Activated T-cell treated with anti-CD3 and anti-CD28 coated beads, Interleukin-2, amount 50 U/mL, for 1 hour (primary cell): ENCODE measurements around the gene TEX22.

ENCODE experiments used
- DNase-seq: peaks from one replicate; pipeline ENCODE4 v3.0.0-alpha.2; 2020

The TEX22 gene

DNA sequence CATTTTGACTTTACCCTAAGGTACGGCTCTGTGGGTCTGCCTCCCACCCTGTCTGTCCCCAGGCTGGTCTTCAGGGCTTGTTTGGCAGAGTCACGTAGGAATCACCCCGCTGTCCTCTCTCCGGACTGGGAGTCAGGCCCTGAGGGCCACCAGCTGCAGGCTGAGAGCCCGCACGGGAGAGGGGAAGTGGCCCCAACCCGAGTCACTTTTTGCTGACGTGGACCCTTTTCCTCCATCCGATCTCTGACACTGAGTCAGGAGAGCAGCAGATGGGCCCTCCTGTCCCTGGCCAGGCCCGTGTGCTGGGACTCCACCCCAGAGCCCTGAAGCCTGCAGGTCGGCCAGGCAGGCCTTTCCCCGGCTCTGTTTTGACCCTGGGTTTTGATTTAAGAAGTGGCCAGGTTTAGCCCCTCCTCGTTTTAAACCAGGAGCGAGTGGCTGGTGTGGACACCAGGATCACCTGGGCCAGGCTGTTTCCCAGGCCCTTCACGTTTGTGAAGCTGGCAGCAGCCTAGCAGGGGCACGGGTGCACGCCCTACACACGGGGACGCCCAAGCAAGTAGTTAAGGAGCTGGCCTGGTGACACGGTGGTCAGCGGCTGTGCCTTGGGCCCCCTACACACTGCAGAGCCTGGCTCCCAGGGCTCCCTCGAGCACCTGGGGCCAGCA lies 12.5 kb upstream of the TEX22 start:
- DNase-seq = no peak

DNA sequence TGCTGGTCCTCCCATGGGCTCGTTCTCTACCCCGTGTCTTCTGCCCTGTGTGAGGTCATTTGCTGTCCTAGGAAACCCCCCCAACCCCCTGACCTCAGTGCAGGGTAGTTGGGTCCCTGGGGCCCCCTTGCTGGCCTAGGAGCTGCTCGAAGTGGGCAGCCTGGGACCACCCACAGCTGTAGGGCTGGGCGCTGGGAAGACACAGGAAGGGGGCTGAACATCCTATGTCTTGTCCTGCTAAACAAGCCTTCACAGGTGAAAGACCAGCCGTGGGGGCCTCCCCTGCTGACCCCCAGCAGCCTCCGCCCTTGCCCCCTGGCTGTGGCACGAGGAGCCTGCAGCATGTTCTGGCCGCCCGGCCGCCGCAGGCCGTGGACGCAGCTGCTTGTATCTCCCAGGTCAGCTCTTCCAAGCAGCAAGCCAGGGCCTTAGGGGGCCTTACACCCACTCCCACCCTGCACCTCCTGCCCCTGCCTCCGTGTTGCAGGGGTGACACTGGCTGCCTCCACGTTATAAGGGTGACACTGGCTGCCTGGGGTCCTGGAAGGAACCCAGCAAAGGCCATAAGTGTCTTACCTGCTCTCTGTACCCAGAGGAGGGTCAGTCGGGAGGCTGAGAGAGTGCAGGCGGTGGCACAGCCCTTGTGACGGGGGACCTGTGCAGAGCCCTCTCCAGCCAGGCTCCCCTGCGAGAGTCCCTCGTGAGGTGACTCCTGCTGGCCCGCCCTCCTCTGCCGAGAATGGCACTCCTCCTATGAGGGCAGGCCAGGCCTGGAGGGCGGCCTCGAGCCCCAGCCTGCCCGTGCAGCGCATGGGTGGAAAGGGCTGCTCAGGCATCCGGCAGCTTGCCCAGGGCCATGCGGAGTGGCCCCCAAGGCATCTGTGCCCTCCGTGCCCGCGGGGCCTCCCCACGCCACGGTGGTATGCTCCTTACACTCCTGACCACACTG lies 11.5 kb upstream of the TEX22 start:
- DNase-seq = no peak

DNA sequence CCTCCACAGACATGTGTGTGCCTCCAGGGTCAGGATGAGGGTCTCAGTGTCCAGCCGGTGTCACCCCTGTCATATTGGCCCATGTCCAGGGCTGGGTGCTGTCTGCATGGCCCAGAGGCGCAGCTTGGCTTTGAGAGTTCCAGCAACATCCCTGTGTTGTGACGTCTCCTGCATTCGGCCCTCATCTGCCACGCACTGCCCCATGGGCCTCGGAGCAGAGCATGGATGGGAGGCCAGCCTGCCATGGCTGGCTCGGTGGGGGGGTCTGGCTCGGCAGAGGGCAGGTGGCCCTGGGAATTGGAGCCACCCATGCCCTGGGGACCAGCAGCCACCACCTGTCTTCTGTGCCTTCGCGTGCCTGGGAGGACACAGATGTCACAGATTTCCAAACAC lies 10.8 kb upstream of the TEX22 start:
- DNase-seq = no peak

DNA sequence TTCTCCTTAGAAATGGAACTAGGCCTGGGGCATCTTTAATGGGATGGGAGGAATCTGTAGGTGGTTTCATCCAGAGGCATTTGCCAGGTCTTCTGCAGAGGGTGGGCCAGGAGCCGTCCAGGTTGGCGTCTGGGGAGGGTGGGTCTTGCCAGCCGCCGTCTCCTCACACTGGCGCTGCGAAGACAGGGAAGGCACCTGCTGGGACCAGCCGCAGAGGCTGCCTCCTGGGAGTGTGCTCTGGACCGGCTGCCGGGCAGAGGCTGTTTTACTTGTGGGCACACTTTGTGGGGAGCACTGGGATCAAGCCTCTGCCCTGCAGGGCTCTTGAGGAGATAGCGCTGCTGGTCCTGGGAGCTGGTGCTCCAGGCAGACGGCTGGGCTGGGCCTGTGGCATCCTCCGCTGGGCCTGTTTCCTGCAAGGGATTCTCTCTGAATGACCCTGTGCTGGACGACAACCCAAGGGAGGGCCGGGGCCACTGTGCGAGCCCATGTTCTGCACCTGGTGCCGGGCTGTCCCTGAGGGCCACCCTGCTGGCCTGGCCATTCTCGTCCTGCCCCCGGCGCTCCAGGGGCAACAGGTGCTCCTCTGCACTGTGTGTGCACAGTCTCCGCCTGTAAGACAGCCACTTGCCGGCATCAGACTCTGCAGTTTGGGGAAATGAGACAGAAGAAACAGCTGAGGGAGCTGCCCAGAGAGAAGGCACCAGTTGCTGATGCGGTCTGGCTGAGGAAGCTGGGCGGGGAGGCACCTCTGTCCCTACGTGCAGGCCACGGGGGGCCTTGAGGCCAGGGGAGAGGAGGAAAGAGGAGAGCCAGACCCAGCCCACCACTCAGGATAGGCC lies 10.0 kb upstream of the TEX22 start:
- no peak for DNase-seq

DNA sequence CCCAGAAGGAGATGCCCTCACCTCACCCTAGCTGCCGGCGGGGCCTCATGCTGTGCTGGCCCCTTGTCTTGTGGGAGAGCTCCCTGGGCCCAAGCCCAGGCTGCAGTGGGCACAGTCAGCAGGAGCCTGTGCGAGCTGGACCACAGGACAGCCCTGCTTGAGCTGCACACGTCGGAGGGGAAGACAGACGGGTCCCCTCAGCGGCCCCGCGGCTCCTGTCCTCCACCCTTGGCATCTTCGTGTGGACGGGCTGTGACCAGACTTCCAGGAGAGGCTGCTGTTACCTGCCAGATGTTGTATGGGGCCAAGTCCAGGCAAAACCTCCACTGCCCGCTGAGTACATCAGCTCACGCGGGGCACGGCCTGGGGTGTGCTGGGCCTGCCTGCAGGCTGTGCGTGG lies 9.4 kb upstream of the TEX22 start:
- no peak for DNase-seq

DNA sequence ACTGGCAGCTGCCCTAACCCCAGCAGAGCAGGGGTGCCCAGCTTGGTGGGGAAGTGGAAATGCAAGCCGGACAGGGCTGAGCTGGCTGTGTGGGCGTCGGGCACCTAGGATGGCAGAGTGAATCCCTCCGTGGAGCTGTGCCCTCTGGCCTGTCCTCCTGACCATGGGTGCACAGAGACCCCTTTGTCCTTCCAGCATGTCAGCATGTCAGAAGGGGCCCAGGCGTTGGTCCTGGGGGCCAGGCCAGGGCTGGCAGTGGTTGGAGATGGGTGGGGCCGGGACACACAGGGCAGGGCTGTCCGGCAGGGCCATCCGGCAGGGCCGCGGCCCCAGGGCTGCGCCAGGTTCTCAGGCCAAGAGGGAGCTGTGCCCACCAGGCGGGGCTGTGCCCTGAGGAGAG lies 8.8 kb upstream of the TEX22 start:
- no peak for DNase-seq

DNA sequence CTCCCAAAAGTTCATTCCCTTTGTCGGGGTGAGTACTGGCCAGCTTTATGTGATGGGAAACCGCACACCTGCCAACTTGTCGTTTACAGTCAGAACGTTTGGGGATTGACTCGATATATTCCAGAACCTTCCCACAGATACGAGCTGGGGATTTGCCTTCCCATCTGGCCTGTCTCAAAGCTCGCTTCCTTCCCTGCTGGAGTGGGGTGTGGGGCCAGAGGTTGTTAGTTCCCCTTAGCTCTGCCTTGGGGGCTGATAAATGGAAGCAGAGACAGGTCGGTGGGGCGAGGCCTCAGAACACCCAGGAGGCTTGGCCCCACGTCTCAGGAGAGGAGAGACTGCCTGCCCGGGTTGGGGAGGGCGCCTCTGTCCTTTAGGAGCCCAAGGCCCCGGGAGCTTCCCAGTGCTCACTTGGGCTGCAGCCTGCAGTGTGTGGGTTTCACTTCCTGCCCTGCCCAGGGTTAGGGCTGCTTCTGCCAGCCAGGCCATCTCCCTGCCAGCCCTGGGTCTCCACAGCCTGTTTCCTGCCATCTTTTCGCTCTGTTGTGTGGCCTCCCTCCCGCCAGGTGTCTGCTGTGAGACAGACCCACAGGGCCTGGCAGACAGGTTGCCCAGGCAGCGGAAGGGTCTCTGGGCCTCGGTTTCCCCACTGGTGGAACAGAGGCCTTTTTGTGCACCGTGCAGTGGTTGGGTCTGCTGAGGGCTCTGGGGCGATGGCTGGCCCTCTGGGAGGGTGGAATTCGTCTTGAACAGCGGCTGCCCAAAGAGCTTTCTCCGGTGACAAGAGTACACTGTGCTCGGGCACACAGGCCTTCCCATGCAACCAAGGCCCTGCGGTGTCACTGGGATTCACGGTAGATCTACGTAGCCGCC lies 8.1 kb upstream of the TEX22 start:
- no peak for DNase-seq

DNA sequence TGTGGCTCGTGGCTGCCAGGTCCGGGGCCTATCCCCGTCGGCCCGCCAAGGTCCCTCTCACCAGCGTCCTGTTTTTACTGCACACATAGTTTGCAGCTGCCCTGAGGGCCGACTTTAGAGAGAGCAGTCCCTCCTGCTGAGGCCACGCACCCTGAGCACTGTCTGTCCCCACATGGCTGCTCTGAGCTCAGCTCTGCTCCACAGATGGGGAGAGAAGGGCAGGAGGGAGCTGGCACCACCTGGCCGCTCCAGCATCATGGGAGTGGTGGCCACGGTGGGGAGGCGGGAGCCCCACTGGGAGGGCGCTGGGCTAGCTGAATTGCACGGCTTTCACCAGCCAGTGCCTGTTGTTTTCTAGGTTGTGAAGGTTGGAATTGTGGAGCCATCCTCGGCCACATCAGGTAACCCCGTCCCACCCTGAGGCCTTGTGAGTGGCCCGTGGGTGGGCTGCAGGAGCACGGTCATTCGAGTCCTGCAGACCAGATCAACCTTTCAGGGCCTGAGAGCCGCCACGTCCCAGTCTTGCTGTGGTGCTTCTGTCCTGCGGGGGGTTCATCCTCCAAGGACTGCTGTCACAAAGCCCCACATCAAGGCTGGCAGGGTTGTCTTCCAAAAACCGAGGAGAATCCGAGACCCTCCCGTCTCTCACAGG lies 7.4 kb upstream of the TEX22 start:
- no peak for DNase-seq

DNA sequence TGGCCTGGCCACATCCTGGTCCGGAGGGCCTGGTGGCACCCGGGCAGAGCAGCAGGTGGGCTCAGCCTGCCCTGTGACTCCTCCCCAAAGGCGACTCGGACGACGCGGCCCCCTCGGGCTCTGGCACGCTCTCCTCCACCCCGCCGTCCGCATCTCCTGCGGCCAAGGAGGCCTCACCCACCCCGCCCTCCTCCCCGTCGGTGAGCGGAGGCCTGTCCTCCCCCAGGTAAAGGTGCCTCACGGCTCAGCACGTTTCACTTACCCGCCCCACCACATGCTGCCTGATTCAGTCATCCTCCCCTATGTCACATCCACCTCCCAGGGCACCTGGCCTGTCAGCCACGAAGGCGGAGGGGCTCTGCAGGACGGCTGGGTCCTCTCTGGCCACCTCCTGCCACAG lies 6.8 kb upstream of the TEX22 start:
- DNase-seq = no peak

DNA sequence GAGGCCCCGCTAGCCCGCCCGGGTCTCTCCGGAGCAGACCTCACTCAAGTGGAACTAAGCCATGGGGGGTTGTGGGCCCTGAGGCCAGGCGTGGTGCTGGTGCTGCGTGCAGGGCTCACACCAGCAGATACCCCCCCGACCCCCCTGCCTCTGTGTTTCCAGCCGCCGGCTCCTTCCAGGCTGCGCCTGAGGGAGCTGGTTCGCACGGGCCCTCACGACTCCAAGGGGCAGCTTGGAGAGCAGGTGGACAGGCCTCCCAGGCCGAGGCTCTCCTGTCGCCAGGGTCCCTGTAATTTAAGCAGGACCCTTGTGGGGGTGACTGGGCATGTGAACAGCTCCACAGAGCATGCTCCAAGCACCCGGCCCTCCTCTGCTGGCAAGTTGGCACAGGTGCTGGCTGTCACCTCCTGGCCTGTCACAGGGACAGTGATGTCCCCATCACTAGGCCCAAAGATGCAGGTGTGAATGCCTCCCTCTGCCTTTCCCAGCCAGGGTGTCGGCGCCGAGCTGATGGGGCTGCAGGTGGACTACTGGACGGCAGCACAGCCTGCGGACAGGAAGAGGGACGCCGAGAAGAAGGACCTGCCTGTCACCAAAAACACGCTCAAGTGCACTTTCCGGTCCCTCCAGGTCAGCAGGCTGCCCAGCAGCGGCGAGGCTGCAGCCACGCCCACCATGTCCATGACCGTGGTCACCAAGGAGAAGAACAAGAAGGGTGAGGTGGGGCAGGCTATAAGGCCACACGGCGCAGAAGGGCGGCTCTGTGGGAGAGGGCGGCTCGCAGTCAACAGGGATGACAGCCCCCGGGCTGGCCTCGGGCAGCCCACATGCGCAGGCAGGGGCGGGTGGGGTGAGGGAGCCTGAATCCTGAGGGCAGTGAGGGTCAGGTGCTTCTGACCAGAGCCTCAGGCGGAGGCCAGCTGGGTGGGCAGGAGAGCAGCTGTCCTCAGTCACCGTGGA lies 5.9 kb upstream of the TEX22 start:
- no peak for DNase-seq

DNA sequence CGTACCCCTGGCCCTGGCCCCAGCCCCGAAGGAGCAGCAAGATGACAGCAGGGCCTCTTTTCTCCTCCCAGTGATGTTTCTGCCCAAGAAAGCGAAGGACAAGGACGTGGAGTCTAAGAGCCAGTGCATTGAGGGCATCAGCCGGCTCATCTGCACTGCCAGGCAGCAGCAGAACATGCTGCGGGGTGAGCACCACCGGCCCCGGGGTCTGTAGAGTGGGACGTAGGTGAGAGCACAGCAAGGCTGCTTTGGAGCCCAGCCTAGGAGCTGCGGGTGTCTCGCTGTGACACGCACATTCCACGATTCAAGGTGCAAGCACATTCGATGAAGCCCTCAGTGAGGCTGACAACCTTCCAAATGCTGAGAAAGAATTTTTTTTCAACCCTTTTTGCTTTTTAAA lies 5.2 kb upstream of the TEX22 start:
- DNase-seq = no peak

DNA sequence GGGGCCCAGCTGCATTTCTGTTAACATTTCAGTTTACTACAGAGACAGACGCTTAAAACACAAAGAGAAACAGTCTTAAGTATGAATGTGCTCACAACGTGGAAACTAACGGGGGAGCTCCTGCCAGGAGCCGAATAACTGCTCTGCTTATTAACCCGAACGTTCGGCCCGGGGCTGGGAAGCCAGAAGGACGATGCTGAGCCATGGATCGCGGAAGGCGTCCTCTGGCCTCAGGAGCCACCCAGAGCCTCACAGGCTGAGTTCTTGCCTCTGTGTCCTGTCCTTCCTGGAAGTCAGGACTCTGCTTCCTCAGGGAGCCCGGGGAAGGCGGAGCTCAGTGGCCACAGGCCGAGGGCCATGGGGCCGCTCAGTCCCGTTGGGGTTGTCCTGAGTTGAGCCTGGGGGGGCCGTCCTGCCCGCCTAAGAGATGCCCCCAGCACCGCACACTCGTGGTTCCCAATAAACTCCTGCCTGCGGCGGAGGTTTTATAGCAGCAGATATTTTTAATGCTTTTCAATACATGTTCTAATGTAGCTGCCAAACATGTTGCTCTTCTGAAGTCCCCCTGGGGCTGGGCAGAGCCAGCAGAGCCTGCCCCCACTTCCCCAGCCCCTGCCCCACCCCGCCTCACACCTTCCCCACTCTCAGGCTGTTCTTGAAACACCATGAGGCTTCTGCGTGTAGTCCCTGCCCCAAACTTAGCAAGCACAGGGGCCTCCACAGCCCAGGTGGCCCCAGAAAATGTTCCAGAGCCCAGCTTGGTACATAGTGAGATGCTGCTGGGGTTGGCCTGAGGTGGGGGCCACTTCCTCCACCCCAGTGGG lies 3.4 kb upstream of the TEX22 start:
- no peak for DNase-seq

DNA sequence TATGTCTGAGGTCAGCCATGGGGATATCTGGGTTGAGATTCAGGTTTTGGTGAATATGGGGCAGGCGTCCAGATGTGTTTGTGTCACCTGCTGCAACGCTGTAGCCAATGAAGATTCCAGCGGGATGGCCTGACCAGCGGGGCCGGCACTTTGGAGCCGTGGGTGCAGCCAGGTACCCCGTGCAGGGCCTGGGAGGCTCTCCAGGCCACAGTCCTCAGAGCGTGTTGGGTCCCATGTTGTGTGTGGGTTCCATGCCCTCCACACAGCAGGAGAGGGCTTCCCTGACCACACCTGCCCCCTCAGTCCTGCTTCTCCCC lies 2.8 kb upstream of the TEX22 start:
- no peak for DNase-seq

DNA sequence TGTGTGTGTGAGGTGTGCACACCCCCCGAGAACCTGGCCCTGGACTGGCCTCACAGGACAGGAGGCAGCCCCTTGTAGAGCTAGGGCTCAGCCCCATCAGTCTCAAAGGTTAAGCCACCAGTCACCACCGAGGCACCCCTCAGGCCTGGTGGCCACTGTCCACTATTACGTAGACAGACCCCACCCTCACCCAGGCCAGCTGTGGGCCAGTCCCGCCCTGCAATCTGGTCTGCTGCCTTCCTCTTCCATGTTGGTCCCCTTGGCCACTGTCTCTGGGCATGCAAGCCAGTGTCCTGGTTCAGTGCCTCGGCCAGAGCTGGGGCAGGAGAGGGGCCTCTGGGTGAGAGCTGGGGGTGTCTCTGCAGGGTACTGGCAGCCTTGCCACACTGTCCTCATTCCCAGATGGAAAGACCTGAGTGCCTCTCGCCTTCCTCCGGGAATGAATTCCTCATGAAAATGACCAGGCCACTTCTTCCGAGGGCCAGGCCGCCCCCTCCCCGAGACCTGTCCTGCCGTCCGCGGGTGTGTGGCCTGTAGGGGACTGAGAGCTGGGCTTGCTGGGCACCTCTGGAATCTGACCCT lies 897 bp upstream of the TEX22 start:
- DNase-seq = no peak

DNA sequence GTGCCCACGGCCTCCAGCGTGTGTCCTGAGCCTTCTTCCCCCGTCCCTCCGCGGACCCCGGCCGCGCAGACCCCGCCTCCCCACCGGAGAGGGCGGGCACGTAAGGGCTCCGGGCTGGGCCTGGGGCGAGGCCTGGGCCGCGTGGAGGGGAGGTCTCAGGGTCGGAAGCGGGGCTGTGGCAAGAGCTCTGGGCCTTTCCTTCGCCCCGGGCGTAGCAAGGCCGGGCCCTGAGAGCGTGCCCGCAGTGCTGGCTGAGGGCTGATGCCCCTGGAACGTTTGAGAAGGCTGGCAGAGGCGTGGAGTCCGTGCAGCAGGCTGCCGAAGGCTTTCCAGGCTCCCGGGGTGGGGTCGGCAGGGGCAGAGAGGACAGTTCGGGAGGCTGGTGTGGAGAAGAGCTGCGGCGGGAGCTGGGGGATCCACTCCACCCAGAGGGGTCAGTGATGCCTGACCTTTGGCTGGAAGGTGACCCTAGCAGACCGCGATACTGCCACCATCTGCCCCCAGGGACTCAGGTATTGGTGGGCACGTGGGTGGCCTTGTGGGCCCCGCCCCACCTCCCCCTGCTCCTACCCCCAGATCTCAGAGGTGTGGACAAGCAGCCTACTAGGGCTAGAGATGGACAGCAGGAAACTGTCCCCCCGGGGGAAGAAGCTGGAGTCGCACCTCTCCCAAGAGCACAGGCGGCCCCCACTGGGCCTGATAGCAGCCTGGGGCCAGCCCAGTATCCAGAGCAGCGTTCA lies 558 bp downstream of the TEX22 start:
- DNase-seq = no peak

DNA sequence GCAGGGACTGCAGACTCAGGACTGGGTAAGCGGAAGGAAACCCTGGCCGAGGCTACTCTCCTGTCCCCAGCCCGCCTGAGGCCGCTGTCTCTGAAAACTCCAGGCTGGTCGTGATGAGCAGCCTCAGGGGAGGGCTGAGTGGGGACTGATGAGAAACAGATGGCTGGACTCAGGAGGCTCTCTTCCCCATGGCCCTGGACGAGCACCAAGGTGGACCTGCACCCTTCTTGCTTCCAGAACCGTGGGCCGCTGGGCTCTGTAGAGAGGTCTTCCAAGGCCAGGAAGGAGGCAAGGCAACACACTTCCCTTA lies 1.1 kb downstream of the TEX22 start:
- no peak for DNase-seq

DNA sequence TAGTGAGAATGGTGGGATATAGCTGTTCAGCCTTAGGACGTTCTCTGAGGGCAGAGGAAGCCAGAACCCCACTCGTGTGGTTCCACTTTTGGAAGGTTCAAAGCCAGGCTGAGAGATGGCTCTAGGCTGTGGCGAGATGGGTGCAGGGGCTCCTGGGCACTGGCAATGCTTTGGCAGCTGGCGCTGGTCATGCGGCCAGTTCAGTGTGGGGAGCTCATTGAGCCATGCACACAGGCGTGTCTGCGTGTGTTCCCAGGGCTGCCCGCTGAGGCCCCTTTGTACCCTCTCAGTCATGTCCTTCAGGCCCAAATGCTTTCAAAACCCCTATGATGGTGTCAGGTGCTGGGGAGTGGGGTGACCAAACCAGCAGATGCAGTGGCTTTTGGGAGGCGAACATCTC lies 1.7 kb downstream of the TEX22 start:
- DNase-seq = no peak

DNA sequence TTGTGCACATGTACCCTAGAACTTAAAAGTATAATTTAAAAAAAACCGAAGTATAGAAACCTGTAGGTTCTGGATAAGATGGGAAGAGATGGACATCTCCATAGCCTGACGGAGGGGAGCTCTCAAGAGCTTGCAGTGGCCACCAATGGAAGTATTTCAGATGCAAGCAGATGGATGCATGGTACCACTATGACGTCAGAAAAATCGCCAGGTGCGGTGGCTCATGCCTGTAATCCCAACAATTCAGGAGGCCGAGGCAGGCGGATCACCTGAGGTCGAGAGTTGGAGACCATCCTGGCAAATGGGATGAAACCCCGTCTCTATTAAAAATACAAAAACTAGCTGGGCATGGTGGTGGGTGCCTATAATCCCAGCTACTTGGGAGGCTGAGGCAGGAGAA lies 3.4 kb downstream of the TEX22 start:
- no peak for DNase-seq

DNA sequence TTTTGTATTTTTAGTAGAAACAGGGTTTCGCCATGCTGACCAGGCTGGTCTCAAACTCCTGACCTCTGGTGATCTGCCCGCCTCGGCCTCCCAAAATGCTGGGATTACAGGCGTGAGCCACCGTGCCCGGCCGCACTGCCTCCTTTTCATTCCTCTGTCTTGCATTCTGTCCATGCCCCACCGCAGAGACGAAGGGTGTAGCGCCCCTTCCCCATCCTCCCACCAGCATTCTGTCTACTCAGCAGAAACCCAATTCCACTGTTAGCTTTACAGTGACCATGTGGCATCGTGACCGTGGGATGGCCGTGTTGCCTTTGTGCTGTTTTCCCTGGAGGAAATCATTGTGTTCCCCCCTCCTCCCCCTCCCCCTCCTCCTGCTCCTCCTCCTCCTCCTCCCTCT lies 10.3 kb downstream of the TEX22 start:
- no peak for DNase-seq
